IPS-15b (cell line): ENCODE measurements around the gene POLR1H.
A peak's percentile ranks its signal among the peaks of the same experiment; 100 is the strongest.

Experiments
- H3K27me3 ChIP-seq: one replicate; pipeline ENCODE4 v1.6.1; 2013; ENCODE audit warnings: low read length; ENCODE audit not compliant: control insufficient read depth, insufficient read depth
- H3K36me3 ChIP-seq: one replicate; pipeline ENCODE4 v1.6.1; 2013; ENCODE audit warnings: low read length; ENCODE audit not compliant: control insufficient read depth, insufficient read depth
- H3K4me1 ChIP-seq: one replicate; pipeline ENCODE4 v1.6.1; 2013; ENCODE audit warnings: mild to moderate bottlenecking, low read length; ENCODE audit not compliant: control insufficient read depth, insufficient read depth
- H3K4me3 ChIP-seq: one replicate; pipeline ENCODE4 v1.5.1; 2013; ENCODE audit warnings: low read depth, low read length
- H3K9ac ChIP-seq: one replicate; pipeline ENCODE4 v1.6.1; 2013; ENCODE audit warnings: low read depth, mild to moderate bottlenecking, low read length
- H3K9me3 ChIP-seq: one replicate; pipeline ENCODE4 v1.6.1; 2013; ENCODE audit warnings: mild to moderate bottlenecking, low read length; ENCODE audit not compliant: control insufficient read depth, insufficient read depth

Gene POLR1H

DNA sequence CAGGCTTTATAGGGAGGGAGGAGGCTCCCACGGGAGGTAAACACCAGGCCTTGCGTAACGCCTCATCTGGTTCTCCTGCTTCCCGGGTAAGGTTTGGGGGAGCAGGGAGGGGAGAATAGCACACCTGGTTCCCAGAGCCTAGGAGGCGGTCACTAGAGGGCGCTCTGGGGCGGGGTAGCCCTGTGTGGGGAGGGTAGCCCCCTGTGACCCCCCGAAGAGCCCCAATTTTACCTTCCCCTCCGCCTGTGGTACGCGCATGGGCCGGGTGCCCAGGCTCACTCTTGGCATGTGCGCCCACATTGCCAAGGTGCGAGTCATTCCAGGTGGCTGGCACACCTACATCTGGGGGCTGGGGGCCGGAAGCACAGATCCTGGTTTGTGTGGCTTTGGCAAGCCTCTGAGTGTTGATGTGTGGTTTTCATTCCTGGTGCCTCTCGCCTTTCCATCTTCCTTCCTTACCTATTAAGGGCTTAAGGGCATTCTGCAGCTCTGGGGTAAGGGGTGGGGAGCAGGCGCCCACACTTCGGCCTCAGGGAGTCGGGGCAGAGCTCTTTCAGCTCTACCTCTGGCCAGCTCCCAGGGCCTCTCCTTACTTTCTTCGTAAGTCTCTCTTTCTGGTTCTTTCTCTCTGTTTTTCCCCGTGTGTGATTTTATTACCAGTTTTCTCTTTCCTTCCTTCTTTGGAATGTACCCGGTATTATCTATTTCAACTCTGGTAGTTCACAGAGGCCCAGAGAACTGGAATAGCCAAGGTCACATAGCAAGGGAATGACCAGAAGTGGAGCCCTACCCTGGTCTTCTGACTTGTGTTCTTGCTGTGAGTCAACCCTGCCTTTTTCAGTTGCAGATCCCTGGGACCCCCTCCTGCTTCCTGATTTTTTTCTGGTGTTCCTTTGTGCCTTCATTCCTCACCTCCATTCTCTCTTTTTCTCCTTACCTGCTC lies 15.0 kb downstream of the POLR1H start:
- Histone ChIP-seq H3K9me3 (no peaks in the 10 kb centered on the region), H3K4me3 (peak overlapping the region; percentile 78), H3K27me3 (peaks cover 85% of the 10 kb centered on the region), H3K4me1 (peaks cover 3% of the 10 kb centered on the region), H3K9ac (no peak overlapping the region), H3K36me3 (no peaks in the 10 kb centered on the region)

DNA sequence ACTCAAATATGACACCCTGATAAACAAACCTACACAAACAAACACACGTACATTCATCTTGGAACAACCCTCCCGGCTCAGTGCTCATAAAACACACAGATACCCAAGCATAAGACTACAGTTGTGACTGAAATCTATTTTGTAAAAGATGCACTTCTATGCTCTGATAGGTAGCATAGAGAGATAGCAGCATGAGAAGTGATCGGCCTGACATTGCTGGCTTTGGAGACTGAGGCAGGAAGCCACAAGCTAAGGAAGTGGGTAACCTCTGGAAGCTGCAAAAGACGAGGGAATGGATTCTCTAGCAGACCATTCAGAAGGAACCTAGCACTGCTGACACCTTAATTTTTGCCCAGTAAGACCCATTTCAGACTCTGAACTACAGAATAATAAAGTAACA lies 16.2 kb downstream of the POLR1H start:
- peaks cover 74% of the 10 kb centered on the region for H3K27me3 ChIP-seq

DNA sequence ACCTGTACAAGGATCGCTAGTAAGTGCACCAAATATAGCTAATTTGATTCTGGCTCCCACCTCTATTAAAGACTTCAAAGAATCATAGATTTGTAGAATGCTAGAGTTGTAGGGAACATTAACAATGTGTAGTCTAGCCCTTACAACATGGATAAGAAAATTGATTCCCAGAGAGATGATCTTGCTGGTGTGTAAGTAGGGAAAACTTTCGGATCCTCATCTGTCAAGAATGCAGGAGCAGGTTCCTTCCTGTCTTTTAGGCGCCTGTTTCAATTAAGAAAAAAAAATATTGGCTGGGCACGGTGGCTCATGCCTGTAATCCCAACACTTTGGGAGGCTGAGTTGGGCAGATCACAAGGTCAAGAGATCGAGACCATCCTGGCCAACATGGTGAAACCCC lies 26.8 kb downstream of the POLR1H start:
- no peak overlapping the region for H3K4me3 ChIP-seq
- H3K9me3 ChIP-seq, result no peaks in the 10 kb centered on the region
- peaks cover 26% of the 10 kb centered on the region for H3K27me3 ChIP-seq
- no peaks in the 10 kb centered on the region for H3K4me1 ChIP-seq
- no peak overlapping the region for H3K9ac ChIP-seq
- H3K36me3 ChIP-seq, result no peaks in the 10 kb centered on the region

More for the DNA sequence above, 16.2 kb downstream of the POLR1H start:
- Histone ChIP-seq H3K9me3 (no peaks in the 10 kb centered on the region), H3K4me3 (no peak overlapping the region), H3K4me1 (no peaks in the 10 kb centered on the region), H3K9ac (no peak overlapping the region), H3K36me3 (no peaks in the 10 kb centered on the region)

DNA sequence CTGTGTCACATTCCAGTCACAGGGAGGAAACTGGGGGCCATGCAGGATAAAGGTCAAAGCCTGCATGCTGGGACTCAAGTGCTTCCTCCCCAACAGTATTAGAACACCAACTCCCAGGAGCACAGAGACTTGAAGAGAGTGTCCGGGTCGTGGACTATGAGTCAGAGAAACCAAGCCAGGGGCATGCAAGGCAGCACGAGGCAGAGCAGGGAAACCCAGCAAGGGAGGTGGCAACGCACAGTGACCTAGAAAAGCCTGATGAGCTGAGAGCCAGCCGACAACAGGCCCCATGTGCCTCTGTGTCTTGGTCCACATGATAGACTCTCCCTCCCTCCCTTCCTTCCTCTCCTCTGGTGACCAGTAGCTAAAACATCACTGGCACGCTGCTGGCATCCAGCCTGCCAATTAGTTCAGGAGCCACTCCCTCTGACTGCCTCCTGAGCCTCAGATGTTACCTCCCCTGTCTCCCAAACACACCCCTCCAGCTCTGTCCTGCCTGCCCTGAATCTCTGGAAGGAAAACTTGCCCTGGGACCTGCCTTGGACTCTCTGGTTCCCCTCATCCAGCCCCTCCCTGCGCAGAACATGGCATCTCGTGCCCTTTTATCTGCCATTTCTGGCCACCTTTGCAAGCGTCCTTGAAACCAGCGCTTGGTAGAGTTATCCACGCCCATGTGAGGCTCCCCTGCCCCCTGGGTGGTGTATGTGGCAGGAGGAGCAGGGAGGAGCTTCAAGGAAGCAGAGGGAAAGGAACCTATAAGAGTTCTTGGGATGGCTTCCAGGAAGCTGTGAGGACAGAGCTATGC lies 30.7 kb downstream of the POLR1H start:
- H3K27me3 ChIP-seq, result peaks cover 44% of the 10 kb centered on the region
- no peak overlapping the region for H3K9ac ChIP-seq
- H3K4me3 ChIP-seq, result no peak overlapping the region
- H3K36me3 ChIP-seq, result no peaks in the 10 kb centered on the region
- no peaks in the 10 kb centered on the region for H3K4me1 ChIP-seq
- H3K9me3 ChIP-seq, result no peaks in the 10 kb centered on the region

DNA sequence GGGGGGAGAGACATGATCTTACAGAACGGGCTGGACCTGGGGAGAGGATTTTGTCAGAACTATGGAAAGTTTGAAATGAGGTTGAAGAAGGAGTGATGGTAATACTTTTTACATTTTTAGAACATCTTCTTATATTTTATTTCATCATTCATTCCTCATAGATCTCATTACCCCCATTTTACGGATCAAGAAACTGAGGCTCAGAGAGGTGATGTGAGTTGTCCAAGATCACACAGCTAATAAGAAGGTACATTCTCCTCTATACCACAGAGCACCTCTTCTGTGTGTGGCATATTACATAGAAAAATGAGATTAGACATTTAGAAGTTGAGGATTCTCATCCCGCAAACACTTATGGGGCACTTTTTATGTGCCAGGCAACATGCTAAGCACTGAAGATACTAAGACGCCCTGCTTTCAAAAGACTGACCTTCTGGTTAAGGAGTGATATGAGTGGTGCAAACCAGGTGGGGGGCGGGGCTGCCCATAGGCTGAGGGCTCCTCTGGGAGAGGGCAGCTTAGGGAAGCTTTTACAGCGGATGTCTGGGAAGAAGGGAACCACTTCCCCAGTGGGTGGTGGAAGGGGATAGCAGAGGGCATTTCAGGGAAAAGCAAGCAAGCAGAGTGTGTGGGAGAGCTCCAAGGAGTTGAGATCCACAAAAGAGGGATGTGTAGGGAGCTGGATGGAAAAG lies 31.9 kb downstream of the POLR1H start:
- Histone ChIP-seq H3K9ac (no peak overlapping the region), H3K27me3 (peaks cover 56% of the 10 kb centered on the region), H3K36me3 (no peaks in the 10 kb centered on the region), H3K4me1 (no peaks in the 10 kb centered on the region), H3K9me3 (no peaks in the 10 kb centered on the region), H3K4me3 (no peak overlapping the region)

DNA sequence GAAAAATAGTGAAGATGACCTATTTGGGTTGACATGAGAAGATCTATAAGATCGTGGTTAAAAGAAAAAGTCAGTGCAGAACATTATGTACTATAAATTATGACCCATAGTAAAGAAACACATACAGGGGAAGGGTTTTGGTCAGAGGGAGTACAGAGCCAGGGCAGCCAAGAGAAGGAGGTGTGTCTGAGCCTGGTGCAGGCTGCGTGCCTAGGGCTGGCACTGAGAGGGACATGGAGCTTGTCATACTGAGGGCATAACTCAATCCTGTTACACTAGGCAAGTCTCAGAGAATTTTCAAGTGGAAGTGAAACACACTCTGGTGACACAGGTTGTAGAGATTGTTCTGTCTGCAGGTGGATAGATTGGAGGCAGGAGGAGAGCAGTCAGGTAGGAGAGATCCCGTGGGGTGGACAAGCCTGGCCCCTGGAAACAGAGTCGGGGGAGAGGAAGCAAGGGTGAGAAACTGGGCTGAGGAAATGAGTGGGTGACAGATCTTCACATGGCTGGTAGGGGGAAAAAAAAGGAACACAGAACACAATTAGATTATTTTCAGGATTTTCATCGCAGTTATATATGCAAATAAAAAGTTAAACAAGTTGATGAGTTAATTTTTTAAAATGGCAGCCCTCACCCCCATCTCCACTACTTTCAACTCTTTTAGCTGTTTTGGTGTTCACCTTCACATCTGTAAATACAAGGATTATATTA lies 33.0 kb downstream of the POLR1H start:
- no peaks in the 10 kb centered on the region for H3K36me3 ChIP-seq
- H3K4me3 ChIP-seq, result no peak overlapping the region
- H3K9ac ChIP-seq, result no peak overlapping the region
- no peaks in the 10 kb centered on the region for H3K9me3 ChIP-seq
- peaks cover 63% of the 10 kb centered on the region for H3K27me3 ChIP-seq
- H3K4me1 ChIP-seq, result no peaks in the 10 kb centered on the region

DNA sequence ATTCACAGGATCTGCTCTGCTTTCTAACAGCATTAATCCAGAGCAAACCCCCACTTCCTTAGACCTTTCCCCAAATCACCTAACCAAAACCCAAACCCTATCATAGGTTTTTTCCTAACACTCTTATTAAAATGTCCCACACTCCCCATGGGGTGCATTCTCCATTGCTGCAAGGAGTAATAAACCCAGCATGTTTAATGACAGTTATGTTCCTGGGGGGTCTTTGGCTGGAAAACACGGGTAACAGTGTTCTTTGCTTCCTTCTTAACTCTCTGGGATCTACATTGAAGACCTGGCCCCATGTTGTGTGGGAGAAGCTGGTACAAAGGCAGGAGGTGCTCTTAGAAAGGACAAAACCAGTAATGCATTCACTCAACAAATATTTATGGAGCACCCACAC lies 35.8 kb downstream of the POLR1H start:
- no peaks in the 10 kb centered on the region for H3K36me3 ChIP-seq
- H3K27me3 ChIP-seq, result peaks cover 70% of the 10 kb centered on the region
- H3K9ac ChIP-seq, result no peak overlapping the region
- H3K4me3 ChIP-seq, result no peak overlapping the region
- no peaks in the 10 kb centered on the region for H3K9me3 ChIP-seq
- H3K4me1 ChIP-seq, result peaks cover 7% of the 10 kb centered on the region

DNA sequence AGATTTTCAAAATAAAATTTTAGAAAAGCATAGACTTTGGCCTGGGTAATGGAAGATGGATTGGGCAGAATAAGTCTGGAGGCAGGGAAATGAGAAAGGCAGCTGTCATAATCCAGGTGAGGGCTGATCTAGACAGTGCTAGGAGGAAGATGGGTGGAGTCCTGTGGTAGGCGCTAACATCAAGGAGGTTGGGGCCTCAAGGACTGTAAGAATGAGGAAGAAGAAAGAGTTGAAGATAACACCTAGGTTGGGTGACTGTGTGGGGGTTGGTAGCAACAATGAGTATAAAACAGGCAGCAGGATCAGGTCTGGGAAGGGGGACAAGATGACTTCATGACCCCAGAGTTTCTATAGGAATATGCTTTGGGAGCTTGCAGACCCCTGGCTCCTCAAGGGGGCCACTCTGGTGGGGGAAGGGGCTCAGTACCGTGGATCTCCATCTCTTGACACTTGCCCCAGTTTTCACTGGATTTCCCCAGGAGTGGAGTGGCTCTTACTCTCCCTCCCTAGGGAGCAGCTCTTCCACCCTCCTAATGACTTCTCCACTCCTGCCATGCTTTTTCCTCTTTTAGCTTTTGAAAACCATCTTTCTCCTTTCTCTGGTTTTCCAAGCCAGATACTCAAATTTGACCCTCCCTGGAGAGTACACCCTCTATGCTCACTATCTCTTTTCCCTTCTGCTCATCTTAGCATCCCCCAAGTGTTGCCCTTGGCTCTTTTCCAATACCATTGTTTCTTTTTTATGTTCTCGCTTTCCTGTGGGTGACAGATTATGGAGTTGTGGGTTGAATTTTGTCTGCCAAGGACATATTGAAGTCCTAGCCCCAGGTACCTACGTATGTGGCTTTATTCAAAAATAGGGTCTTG lies 37.1 kb downstream of the POLR1H start:
- H3K27me3 ChIP-seq, result peaks cover 77% of the 10 kb centered on the region
- no peak overlapping the region for H3K9ac ChIP-seq
- peaks cover 7% of the 10 kb centered on the region for H3K4me1 ChIP-seq
- no peaks in the 10 kb centered on the region for H3K9me3 ChIP-seq
- no peak overlapping the region for H3K4me3 ChIP-seq
- H3K36me3 ChIP-seq, result no peaks in the 10 kb centered on the region

DNA sequence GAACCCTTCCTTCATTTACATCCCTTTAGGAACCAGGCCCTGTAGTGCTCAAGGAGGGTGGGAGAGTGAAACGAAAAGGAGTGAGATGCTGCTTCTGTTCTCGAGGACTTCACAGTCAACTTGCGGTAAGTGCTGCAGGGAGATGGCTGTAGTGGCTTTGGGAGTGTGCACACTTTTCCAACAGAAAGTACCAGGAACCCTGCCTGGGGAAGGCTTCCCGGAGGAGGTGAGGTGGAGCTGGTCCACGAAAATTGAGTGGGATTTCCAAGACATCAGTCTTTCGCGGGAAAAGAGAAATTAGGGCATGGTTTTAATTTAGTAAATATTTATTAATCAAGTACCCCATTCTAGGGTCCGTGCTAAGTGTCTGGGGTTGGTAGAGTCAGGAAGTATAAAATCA lies 39.1 kb downstream of the POLR1H start:
- peaks cover 7% of the 10 kb centered on the region for H3K4me1 ChIP-seq
- no peaks in the 10 kb centered on the region for H3K36me3 ChIP-seq
- no peaks in the 10 kb centered on the region for H3K9me3 ChIP-seq
- H3K4me3 ChIP-seq, result peak overlapping the region; percentile 46
- H3K9ac ChIP-seq, result no peak overlapping the region
- peaks cover 90% of the 10 kb centered on the region for H3K27me3 ChIP-seq

DNA sequence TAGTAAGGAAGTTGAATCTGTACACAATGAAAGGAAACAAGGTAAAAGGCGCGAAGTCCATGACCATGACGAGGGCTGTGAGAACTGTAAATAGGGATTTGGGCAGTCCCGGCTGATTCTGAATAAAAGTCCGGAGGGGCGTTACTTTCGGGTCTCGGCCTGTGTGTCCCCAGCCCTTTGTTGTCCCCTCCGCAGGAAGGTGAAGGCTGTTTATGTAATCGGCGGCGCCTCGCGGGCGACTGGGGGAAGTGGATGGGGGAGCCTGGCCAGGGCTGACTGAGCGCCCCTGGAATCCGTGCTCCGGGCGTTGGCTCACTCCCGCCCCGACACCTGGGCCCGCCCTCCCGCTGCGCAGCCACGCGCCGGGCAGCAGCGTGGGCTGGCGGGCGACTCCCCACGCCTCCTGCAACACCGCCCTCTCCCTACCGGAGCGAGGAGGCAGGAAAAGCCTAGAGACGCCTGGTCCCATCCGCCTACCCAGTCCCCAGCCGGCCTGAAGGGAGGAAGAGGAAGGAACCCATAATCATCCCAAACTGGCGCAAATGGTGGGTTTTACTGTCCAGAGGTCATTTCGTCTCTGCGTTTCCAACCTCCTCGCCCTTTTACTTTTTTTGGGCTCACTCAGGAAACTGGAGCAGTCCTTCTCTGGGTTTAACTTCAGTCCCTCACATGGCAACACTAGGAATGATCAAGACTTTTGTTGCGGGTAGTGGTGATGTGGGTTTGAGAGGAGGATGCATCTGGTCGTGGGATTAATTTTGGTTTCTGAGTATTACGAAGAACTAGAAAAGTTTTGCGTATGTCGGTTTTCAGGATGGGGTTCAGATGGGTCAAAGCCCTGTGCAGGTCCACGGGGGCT lies 39.7 kb downstream of the POLR1H start:
- peaks cover 92% of the 10 kb centered on the region for H3K27me3 ChIP-seq
- no peaks in the 10 kb centered on the region for H3K36me3 ChIP-seq
- peaks cover 7% of the 10 kb centered on the region for H3K4me1 ChIP-seq
- H3K4me3 ChIP-seq, result peak overlapping the region; percentile 46
- H3K9ac ChIP-seq, result no peak overlapping the region
- H3K9me3 ChIP-seq, result no peaks in the 10 kb centered on the region
